Measurements from ENCODE around the gene ABR.
"Not testable (repeated sequence)": the region's sequence is repeated elsewhere in the genome, so short reads cannot be mapped to it uniquely, and the experiment has no call there.

ABR gene

GRCh38 chr17:1003972-1004768, 175.6 kb downstream of the ABR start:
- H3K27me3 ChIP-seq (ENCODE audit: control insufficient read depth in 1 of 2, insufficient read depth in 2 of 2, low read length in 2 of 2) = no peaks in the 10 kb centered on the region
- no peak overlapping the region for H3K4me3 ChIP-seq (ENCODE audit: low read length in 2 of 2)
- H3K27ac ChIP-seq (ENCODE audit: low read length) = no peak overlapping the region
- no peaks in the 10 kb centered on the region for H3K9me3 ChIP-seq (ENCODE audit: control insufficient read depth in 2 of 2, low read length in 2 of 2)
- no peak overlapping the region for H3K9ac ChIP-seq (ENCODE audit: low read length in 2 of 2)
- peaks cover 18 to 46% of the 10 kb centered on the region in 2 donors for H3K36me3 ChIP-seq (ENCODE audit: control insufficient read depth in 2 of 2, insufficient read depth in 2 of 2, low read length in 2 of 2)
- H3K4me1 ChIP-seq (ENCODE audit: control insufficient read depth, insufficient read depth, low read length) = peaks cover 88% of the 10 kb centered on the region

- no peaks in the 10 kb centered on the region for H3K9me3 ChIP-seq (ENCODE audit: control insufficient read depth in 2 of 2, low read length in 2 of 2)
- no peak overlapping the region for H3K9ac ChIP-seq (ENCODE audit: low read length in 2 of 2)
- H3K27me3 ChIP-seq (ENCODE audit: control insufficient read depth in 1 of 2, insufficient read depth in 2 of 2, low read length in 2 of 2) = no peaks in the 10 kb centered on the region
- peak overlapping the region; percentile 81 for H3K27ac ChIP-seq (ENCODE audit: low read length)
- no peak overlapping the region for H3K4me3 ChIP-seq (ENCODE audit: low read length in 2 of 2)
- peaks cover 18 to 43% of the 10 kb centered on the region in 2 donors for H3K36me3 ChIP-seq (ENCODE audit: control insufficient read depth in 2 of 2, insufficient read depth in 2 of 2, low read length in 2 of 2)
- H3K4me1 ChIP-seq (ENCODE audit: control insufficient read depth, insufficient read depth, low read length) = peaks cover 87% of the 10 kb centered on the region
Observed at GRCh38 chr17:1003633-1003971, 176.2 kb downstream of the ABR start.

- no peaks in the 10 kb centered on the region for H3K27me3 ChIP-seq (ENCODE audit: control insufficient read depth in 1 of 2, insufficient read depth in 2 of 2, low read length in 2 of 2)
- peaks cover 12 to 41% of the 10 kb centered on the region in 2 donors for H3K36me3 ChIP-seq (ENCODE audit: control insufficient read depth in 2 of 2, insufficient read depth in 2 of 2, low read length in 2 of 2)
- H3K9ac ChIP-seq (ENCODE audit: low read length in 2 of 2) = peak overlapping the region in 1 of 2 donors; percentile 29
- peak overlapping the region; percentile 81 for H3K27ac ChIP-seq (ENCODE audit: low read length)
- peaks cover 87% of the 10 kb centered on the region for H3K4me1 ChIP-seq (ENCODE audit: control insufficient read depth, insufficient read depth, low read length)
- H3K4me3 ChIP-seq (ENCODE audit: low read length in 2 of 2) = no peak overlapping the region
- H3K9me3 ChIP-seq (ENCODE audit: control insufficient read depth in 2 of 2, low read length in 2 of 2) = no peaks in the 10 kb centered on the region
Observed at GRCh38 chr17:1002771-1003555, 176.8 kb downstream of the ABR start.

- Histone ChIP-seq H3K4me1 (ENCODE audit: control insufficient read depth, insufficient read depth, low read length) (peaks cover 88% of the 10 kb centered on the region), H3K27ac (ENCODE audit: low read length) (peak overlapping the region; percentile 81), H3K27me3 (ENCODE audit: control insufficient read depth in 1 of 2, insufficient read depth in 2 of 2, low read length in 2 of 2) (no peaks in the 10 kb centered on the region), H3K9ac (ENCODE audit: low read length in 2 of 2) (peak overlapping the region in 1 of 2 donors; percentile 29), H3K9me3 (ENCODE audit: control insufficient read depth in 2 of 2, low read length in 2 of 2) (no peaks in the 10 kb centered on the region), H3K36me3 (ENCODE audit: control insufficient read depth in 2 of 2, insufficient read depth in 2 of 2, low read length in 2 of 2) (peaks cover 9 to 36% of the 10 kb centered on the region in 2 donors), H3K4me3 (ENCODE audit: low read length in 2 of 2) (no peak overlapping the region)
Observed at GRCh38 chr17:1002412-1002753, 177.4 kb downstream of the ABR start.

GRCh38 chr17:1001640-1002411, 178.0 kb downstream of the ABR start:
- no peaks in the 10 kb centered on the region for H3K9me3 ChIP-seq (ENCODE audit: control insufficient read depth in 2 of 2, low read length in 2 of 2)
- no peaks in the 10 kb centered on the region for H3K27me3 ChIP-seq (ENCODE audit: control insufficient read depth in 1 of 2, insufficient read depth in 2 of 2, low read length in 2 of 2)
- H3K4me1 ChIP-seq (ENCODE audit: control insufficient read depth, insufficient read depth, low read length) = peaks cover 85% of the 10 kb centered on the region
- H3K36me3 ChIP-seq (ENCODE audit: control insufficient read depth in 2 of 2, insufficient read depth in 2 of 2, low read length in 2 of 2) = peaks cover 6 to 32% of the 10 kb centered on the region in 2 donors
- H3K9ac ChIP-seq (ENCODE audit: low read length in 2 of 2) = peak overlapping the region in 1 of 2 donors; percentile 36
- H3K27ac ChIP-seq (ENCODE audit: low read length) = peak overlapping the region; percentile 81
- no peak overlapping the region for H3K4me3 ChIP-seq (ENCODE audit: low read length in 2 of 2)

- H3K27me3 ChIP-seq (ENCODE audit: control insufficient read depth in 1 of 2, insufficient read depth in 2 of 2, low read length in 2 of 2) = no peaks in the 10 kb centered on the region
- no peaks in the 10 kb centered on the region for H3K9me3 ChIP-seq (ENCODE audit: control insufficient read depth in 2 of 2, low read length in 2 of 2)
- H3K27ac ChIP-seq (ENCODE audit: low read length) = peak overlapping the region; percentile 81
- peaks cover 76% of the 10 kb centered on the region for H3K4me1 ChIP-seq (ENCODE audit: control insufficient read depth, insufficient read depth, low read length)
- no peak overlapping the region for H3K4me3 ChIP-seq (ENCODE audit: low read length in 2 of 2)
- peaks cover 6 to 29% of the 10 kb centered on the region in 2 donors for H3K36me3 ChIP-seq (ENCODE audit: control insufficient read depth in 2 of 2, insufficient read depth in 2 of 2, low read length in 2 of 2)
- H3K9ac ChIP-seq (ENCODE audit: low read length in 2 of 2) = peak overlapping the region in 1 of 2 donors; percentile 29
Observed at GRCh38 chr17:1000597-1001461, 179.0 kb downstream of the ABR start.

- peaks cover 49% of the 10 kb centered on the region for H3K4me1 ChIP-seq (ENCODE audit: control insufficient read depth, insufficient read depth, low read length)
- no peaks in the 10 kb centered on the region for H3K9me3 ChIP-seq (ENCODE audit: control insufficient read depth in 2 of 2, low read length in 2 of 2)
- no peak overlapping the region for H3K27ac ChIP-seq (ENCODE audit: low read length)
- no peaks in the 10 kb centered on the region for H3K27me3 ChIP-seq (ENCODE audit: control insufficient read depth in 1 of 2, insufficient read depth in 2 of 2, low read length in 2 of 2)
- H3K9ac ChIP-seq (ENCODE audit: low read length in 2 of 2) = peak overlapping the region in 1 of 2 donors; percentile 36
- H3K36me3 ChIP-seq (ENCODE audit: control insufficient read depth in 2 of 2, insufficient read depth in 2 of 2, low read length in 2 of 2) = peaks cover 4 to 19% of the 10 kb centered on the region in 2 donors
- H3K4me3 ChIP-seq (ENCODE audit: low read length in 2 of 2) = peak overlapping the region; percentile 85 to 99
Observed at GRCh38 chr17:998111-998510, 181.7 kb downstream of the ABR start.

GRCh38 chr17:996554-997344, 183.0 kb downstream of the ABR start, which contains the start of gene TIMM22:
Gene TIMM22, plus strand, starts transcription at chr17:997129. Its CDS starts 14 bp downstream, at chr17:997143.
- Histone ChIP-seq H3K4me1 (ENCODE audit: control insufficient read depth, insufficient read depth, low read length) (peaks cover 35% of the 10 kb centered on the region), H3K4me3 (ENCODE audit: low read length in 2 of 2) (peak within 1 kb of the TSS; percentile 85 to 99), H3K9me3 (ENCODE audit: control insufficient read depth in 2 of 2, low read length in 2 of 2) (no peaks in the 10 kb centered on the region), H3K27ac (ENCODE audit: low read length) (peak within 1 kb of the TSS; percentile 80), H3K9ac (ENCODE audit: low read length in 2 of 2) (peak within 1 kb of the TSS; percentile 78 to 97), H3K27me3 (ENCODE audit: control insufficient read depth in 1 of 2, insufficient read depth in 2 of 2, low read length in 2 of 2) (no peaks in the 10 kb centered on the region), H3K36me3 (ENCODE audit: control insufficient read depth in 2 of 2, insufficient read depth in 2 of 2, low read length in 2 of 2) (peaks cover 0 to 11% of the 10 kb centered on the region in 2 donors)

- H3K4me1 ChIP-seq (ENCODE audit: control insufficient read depth, insufficient read depth, low read length) = peaks cover 21% of the 10 kb centered on the region
- not testable (repeated sequence) for H3K36me3 ChIP-seq (ENCODE audit: control insufficient read depth in 2 of 2, insufficient read depth in 2 of 2, low read length in 2 of 2); H3K4me3 ChIP-seq (ENCODE audit: low read length in 2 of 2); H3K27ac ChIP-seq (ENCODE audit: low read length); H3K9ac ChIP-seq (ENCODE audit: low read length in 2 of 2); H3K9me3 ChIP-seq (ENCODE audit: control insufficient read depth in 2 of 2, low read length in 2 of 2); H3K27me3 ChIP-seq (ENCODE audit: control insufficient read depth in 1 of 2, insufficient read depth in 2 of 2, low read length in 2 of 2)
Observed at GRCh38 chr17:995324-995723, 184.5 kb downstream of the ABR start.
